ENCODE results near the gene CCDC177. TPM values are rescaled to one million over a fixed set of nuclear protein-coding genes. Genes with fewer than 3 reads are reported as not detected.
"Not testable (repeated sequence)": the region's sequence is repeated elsewhere in the genome, so short reads cannot be mapped to it uniquely, and the experiment has no call there.

The CCDC177 gene
- polyA plus RNA-seq, 1 donor from 2014 or later = 3.2 TPM

DNA sequence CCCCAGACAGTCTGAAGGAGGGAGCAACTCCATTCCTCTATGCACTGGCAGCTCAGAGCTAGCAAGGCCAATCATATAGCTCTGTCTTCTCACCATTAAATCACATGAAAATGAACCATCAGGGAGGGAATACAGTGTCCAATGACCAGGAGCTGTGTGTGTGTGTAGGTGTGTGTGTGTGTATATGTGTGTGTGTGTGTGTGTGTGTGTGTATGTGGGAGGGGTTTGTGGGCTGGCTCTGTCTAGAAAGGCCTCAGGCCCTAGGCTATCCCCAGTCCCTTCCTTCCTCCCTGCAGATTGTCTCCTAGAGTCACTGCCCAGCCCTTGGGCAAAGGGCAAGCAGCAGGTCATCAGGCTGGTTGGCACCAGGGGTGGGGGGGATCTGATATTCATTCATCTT, 31.1 kb upstream of the CCDC177 start:
- no peaks in the 10 kb centered on the region for H3K9me3 ChIP-seq (ENCODE audit: low read length)
- H3K9ac ChIP-seq (ENCODE audit: low read length) = no peak overlapping the region
- H3K27ac ChIP-seq (ENCODE audit: low read length) = no peak overlapping the region
- H4K20me1 ChIP-seq (ENCODE audit: insufficient read depth) = no peaks in the 10 kb centered on the region
- no peaks in the 10 kb centered on the region for H3K9me2 ChIP-seq (ENCODE audit: insufficient read depth, low read length)
- no peak overlapping the region for H3K4me2 ChIP-seq (ENCODE audit: low read length)
- H3K79me2 ChIP-seq (replicated peaks; ENCODE audit: insufficient read depth, low read length) = peaks cover 6% of the 10 kb centered on the region
- no peaks in the 10 kb centered on the region for H3K27me3 ChIP-seq (ENCODE audit: insufficient read depth, low read depth, low read length)
- no peak for TF ChIP-seq EP300 (conservative IDR thresholded peaks at IDR 0.05; ENCODE audit: poor library complexity, severe bottlenecking)
- no peak for TF ChIP-seq SMC3 (conservative IDR thresholded peaks at IDR 0.05; ENCODE audit: poor library complexity)
- TF ChIP-seq, protein P1, sequence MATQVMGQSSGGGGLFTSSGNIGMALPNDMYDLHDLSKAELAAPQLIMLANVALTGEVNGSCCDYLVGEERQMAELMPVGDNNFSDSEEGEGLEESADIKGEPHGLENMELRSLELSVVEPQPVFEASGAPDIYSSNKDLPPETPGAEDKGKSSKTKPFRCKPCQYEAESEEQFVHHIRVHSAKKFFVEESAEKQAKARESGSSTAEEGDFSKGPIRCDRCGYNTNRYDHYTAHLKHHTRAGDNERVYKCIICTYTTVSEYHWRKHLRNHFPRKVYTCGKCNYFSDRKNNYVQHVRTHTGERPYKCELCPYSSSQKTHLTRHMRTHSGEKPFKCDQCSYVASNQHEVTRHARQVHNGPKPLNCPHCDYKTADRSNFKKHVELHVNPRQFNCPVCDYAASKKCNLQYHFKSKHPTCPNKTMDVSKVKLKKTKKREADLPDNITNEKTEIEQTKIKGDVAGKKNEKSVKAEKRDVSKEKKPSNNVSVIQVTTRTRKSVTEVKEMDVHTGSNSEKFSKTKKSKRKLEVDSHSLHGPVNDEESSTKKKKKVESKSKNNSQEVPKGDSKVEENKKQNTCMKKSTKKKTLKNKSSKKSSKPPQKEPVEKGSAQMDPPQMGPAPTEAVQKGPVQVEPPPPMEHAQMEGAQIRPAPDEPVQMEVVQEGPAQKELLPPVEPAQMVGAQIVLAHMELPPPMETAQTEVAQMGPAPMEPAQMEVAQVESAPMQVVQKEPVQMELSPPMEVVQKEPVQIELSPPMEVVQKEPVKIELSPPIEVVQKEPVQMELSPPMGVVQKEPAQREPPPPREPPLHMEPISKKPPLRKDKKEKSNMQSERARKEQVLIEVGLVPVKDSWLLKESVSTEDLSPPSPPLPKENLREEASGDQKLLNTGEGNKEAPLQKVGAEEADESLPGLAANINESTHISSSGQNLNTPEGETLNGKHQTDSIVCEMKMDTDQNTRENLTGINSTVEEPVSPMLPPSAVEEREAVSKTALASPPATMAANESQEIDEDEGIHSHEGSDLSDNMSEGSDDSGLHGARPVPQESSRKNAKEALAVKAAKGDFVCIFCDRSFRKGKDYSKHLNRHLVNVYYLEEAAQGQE (IDR thresholded peaks at IDR 0.05; ENCODE audit: borderline replicate concordance) = no peak
- TF ChIP-seq, protein P2, sequence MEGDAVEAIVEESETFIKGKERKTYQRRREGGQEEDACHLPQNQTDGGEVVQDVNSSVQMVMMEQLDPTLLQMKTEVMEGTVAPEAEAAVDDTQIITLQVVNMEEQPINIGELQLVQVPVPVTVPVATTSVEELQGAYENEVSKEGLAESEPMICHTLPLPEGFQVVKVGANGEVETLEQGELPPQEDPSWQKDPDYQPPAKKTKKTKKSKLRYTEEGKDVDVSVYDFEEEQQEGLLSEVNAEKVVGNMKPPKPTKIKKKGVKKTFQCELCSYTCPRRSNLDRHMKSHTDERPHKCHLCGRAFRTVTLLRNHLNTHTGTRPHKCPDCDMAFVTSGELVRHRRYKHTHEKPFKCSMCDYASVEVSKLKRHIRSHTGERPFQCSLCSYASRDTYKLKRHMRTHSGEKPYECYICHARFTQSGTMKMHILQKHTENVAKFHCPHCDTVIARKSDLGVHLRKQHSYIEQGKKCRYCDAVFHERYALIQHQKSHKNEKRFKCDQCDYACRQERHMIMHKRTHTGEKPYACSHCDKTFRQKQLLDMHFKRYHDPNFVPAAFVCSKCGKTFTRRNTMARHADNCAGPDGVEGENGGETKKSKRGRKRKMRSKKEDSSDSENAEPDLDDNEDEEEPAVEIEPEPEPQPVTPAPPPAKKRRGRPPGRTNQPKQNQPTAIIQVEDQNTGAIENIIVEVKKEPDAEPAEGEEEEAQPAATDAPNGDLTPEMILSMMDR (IDR thresholded peaks at IDR 0.05; ENCODE audit: poor library complexity, severe bottlenecking) = no peak
- TF ChIP-seq TAF1 (IDR thresholded peaks at IDR 0.05; ENCODE audit: low read depth) = no peak
- H2AFZ ChIP-seq (ENCODE audit: low read depth, low read length) = no peak overlapping the region
- no peaks in the 10 kb centered on the region for H3K36me3 ChIP-seq (ENCODE audit: insufficient read depth, low read length)
- H3K4me3 ChIP-seq (ENCODE audit: low read length) = no peak overlapping the region
- no peaks in the 10 kb centered on the region for H3F3A ChIP-seq (ENCODE audit: insufficient read depth, low read length, poor library complexity, severe bottlenecking)

DNA sequence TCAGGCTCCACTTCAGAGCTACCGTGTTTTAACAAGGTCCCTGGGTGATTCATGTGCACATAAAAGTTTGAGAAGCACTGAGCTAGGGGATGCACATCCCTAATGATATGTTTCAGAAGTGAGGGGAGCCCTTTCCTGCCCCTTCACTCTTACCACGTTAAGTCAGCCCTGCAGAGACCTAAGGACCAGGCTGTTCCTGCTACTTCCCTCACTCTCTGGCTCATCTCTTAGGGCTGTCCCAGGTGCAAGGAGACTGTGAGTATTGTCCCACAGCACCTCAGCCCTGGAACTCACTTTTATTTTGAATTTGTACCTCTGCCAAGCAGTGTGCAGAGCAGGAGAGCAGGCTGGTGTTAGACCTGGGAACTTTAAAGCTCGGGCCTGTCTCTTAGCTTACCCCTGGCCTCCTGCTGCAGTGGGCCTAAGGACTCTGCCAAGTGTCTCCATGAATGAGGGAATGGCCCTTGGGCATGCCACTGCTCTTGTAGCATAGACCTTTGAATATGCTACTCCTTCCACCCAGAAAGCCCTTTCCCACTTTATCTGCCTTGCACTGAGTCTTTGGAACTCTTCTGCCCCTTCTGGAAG, 25.7 kb upstream of the CCDC177 start:
- no peaks in the 10 kb centered on the region for H4K20me1 ChIP-seq (ENCODE audit: insufficient read depth)
- H3K9ac ChIP-seq (ENCODE audit: low read length) = no peak overlapping the region
- no peaks in the 10 kb centered on the region for H3F3A ChIP-seq (ENCODE audit: insufficient read depth, low read length, poor library complexity, severe bottlenecking)
- no peak overlapping the region for H2AFZ ChIP-seq (ENCODE audit: low read depth, low read length)
- no peak overlapping the region for H3K27ac ChIP-seq (ENCODE audit: low read length)
- no peaks in the 10 kb centered on the region for H3K9me2 ChIP-seq (ENCODE audit: insufficient read depth, low read length)
- no peak overlapping the region for H3K4me2 ChIP-seq (ENCODE audit: low read length)
- H3K36me3 ChIP-seq (ENCODE audit: insufficient read depth, low read length) = no peaks in the 10 kb centered on the region
- TF ChIP-seq, protein P2 (IDR thresholded peaks at IDR 0.05; ENCODE audit: poor library complexity, severe bottlenecking) = no peak
- TF ChIP-seq EZH2 (IDR thresholded peaks at IDR 0.05; ENCODE audit: borderline replicate concordance, insufficient read depth, low read length, poor library complexity, severe bottlenecking) (no peak), RAD21 (conservative IDR thresholded peaks at IDR 0.05) (no peak), TAF1 (IDR thresholded peaks at IDR 0.05; ENCODE audit: low read depth) (no peak), EP300 (conservative IDR thresholded peaks at IDR 0.05; ENCODE audit: poor library complexity, severe bottlenecking) (no peak), MXI1 (conservative IDR thresholded peaks at IDR 0.05; ENCODE audit: poor library complexity, severe bottlenecking) (no peak)
- no peak overlapping the region for H3K4me3 ChIP-seq (ENCODE audit: low read length)
- H3K27me3 ChIP-seq (ENCODE audit: insufficient read depth, low read depth, low read length) = no peaks in the 10 kb centered on the region
- H3K9me3 ChIP-seq (ENCODE audit: low read length) = no peaks in the 10 kb centered on the region
- H3K79me2 ChIP-seq (replicated peaks; ENCODE audit: insufficient read depth, low read length) = no peaks in the 10 kb centered on the region

DNA sequence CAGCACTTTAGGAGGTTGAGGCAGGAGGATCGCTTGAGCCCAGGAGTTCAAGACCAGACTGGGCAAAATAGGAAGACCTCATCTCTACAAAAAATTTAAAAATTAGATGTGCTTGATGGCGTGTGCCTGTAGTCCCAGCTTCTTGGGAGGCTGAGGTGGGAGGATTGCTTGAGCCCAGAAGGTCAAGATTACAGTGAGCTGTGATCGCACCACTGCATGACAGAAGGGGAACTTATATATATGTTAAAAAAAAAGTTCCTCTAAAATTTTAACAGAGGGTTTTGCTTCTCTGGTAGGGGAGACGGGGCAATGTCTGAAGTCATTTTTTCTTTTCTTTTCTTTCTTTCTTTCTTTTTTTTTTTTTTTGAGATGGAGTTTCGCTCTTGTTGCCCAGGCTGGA, 24.8 kb upstream of the CCDC177 start:
- not testable (repeated sequence) for H3K27me3 ChIP-seq (ENCODE audit: insufficient read depth, low read depth, low read length); H3K9me3 ChIP-seq (ENCODE audit: low read length); H3K27ac ChIP-seq (ENCODE audit: low read length); H3K36me3 ChIP-seq (ENCODE audit: insufficient read depth, low read length); H3K4me3 ChIP-seq (ENCODE audit: low read length); H3K9ac ChIP-seq (ENCODE audit: low read length); H2AFZ ChIP-seq (ENCODE audit: low read depth, low read length); H3K9me2 ChIP-seq (ENCODE audit: insufficient read depth, low read length); H4K20me1 ChIP-seq (ENCODE audit: insufficient read depth); H3K79me2 ChIP-seq (replicated peaks; ENCODE audit: insufficient read depth, low read length); H3F3A ChIP-seq (ENCODE audit: insufficient read depth, low read length, poor library complexity, severe bottlenecking); H3K4me2 ChIP-seq (ENCODE audit: low read length)
